HepG2 (cell line): ENCODE measurements around the gene KCTD16. TPM values are rescaled to one million over a fixed set of nuclear protein-coding genes. Genes with fewer than 3 reads are reported as not detected.
A peak's percentile ranks its signal among the peaks of the same experiment; 100 is the strongest.

Experiments
- ATAC-seq: fragments of 200-7000 bp; cut with Tn5 transposase; 3 replicates; pipeline ENCODE4 v1.9.1; 2020; ENCODE audit warnings: mild to moderate bottlenecking, moderate library complexity
- BruUV-seq: library from RNA; stranded (reverse); fragments of 400-500 nt; replicated peaks from 2 replicates; lab custom pipeline; 2021; lab: Mats Ljungman, UMichigan
- CTCF ChIA-PET: fragments of 300-600 bp; formaldehyde crosslinking; extraction: SDS; loops from one replicate; lab custom pipeline; 2021; ENCODE audit warnings: low total read pairs, inconsistent platforms, low intra/inter-chr PET ratio; lab: Yijun Ruan, JAX
- POLR2A ChIA-PET: fragments of 350-600 bp; sonication (Branson Sonifier 250); formaldehyde crosslinking; loops from one replicate; lab custom pipeline; 2020; ENCODE audit warnings: antibody characterized with exemption, inconsistent platforms; lab: Yijun Ruan, JAX
- DNase-seq: peaks from one replicate; pipeline ENCODE4 v3.0.0-alpha.2; 2015; ENCODE audit warnings: low spot score
- FAIRE-seq: peaks from 3 replicates; lab custom pipeline; 2011; peaks lifted over from hg19 to GRCh38; lab: Jason Lieb, UNC
- H2AFZ ChIP-seq: one replicate; pipeline ENCODE4 v1.6.1; 2011; ENCODE audit warnings: low read length, inconsistent platforms
- H3K27ac ChIP-seq: fragments of 300-600 bp; 3 replicates; pipeline ENCODE4 v1.8.0; 2011; ENCODE audit warnings: mixed run types, mild to moderate bottlenecking, mixed read lengths, low read length, inconsistent platforms; ENCODE audit not compliant: insufficient read depth; ENCODE audit errors: extremely low read length
- H3K27me3 ChIP-seq, 2 experiments: fragments of 200-600 bp in 1 of 2; 2 replicates in 1 of 2; 3 replicates in 1 of 2; pipeline versions ENCODE4 v1.6.0 to v1.8.0; 2011; ENCODE audit warnings: low read length in 2 of 2, mild to moderate bottlenecking in 2 of 2, moderate library complexity in 2 of 2, inconsistent platforms in 1 of 2; ENCODE audit not compliant: insufficient read depth in 2 of 2, control insufficient read depth in 1 of 2
- H3K36me3 ChIP-seq, 2 experiments: fragments of 200-600 bp in 1 of 2; replicated peaks in 1 of 2; 2 replicates in 1 of 2; 3 replicates in 1 of 2; pipeline versions ENCODE4 v1.5.1 to v1.8.0; 2011; ENCODE audit warnings: low read length in 2 of 2, inconsistent platforms in 1 of 2; ENCODE audit not compliant: insufficient read depth in 2 of 2, control insufficient read depth in 1 of 2
- H3K4me1 ChIP-seq: 2 replicates; pipeline ENCODE4 v1.5.1; 2012; ENCODE audit warnings: low read length, inconsistent platforms; ENCODE audit not compliant: insufficient read depth
- H3K4me2 ChIP-seq: 2 replicates; pipeline ENCODE4 v1.6.0; 2011; ENCODE audit warnings: low read depth, low read length, inconsistent platforms
- H3K4me3 ChIP-seq, 3 experiments: fragments of 200-600 bp in 1 of 3; sonication (generic), shearing (Covaris generic) in 1 of 3; replicated peaks in 1 of 3; 2 replicates each; pipeline ENCODE4 v1.5.1; 2011 to 2016; ENCODE audit warnings: low read length in 3 of 3, inconsistent platforms in 2 of 3, low read depth in 2 of 3, mild to moderate bottlenecking in 2 of 3, control low read depth in 1 of 3, mixed read lengths in 1 of 3; ENCODE audit not compliant: insufficient read depth in 1 of 3
- H3K79me2 ChIP-seq: one replicate; pipeline ENCODE4 v1.6.1; 2011; ENCODE audit warnings: low read length, inconsistent platforms; ENCODE audit not compliant: insufficient read depth
- H3K9ac ChIP-seq: 2 replicates; pipeline ENCODE4 v1.6.0; 2011; ENCODE audit warnings: mild to moderate bottlenecking, low read depth, low read length, inconsistent platforms; ENCODE audit not compliant: insufficient read depth
- H3K9me3 ChIP-seq: 2 replicates; pipeline ENCODE4 v1.5.1; 2012; ENCODE audit warnings: mild to moderate bottlenecking, low read length
- H4K20me1 ChIP-seq: 2 replicates; pipeline ENCODE4 v1.6.0; 2011; ENCODE audit warnings: inconsistent platforms, mild to moderate bottlenecking, low read length, moderate library complexity; ENCODE audit not compliant: insufficient read depth
- CEBPB ChIP-seq: IDR thresholded peaks from 2 replicates; pipeline ENCODE4 v1.6.1; 2011; ENCODE audit warnings: low read depth, low read length, improper control_type of control experiment, borderline replicate concordance
- DDIT3 ChIP-seq: sonication (generic); formaldehyde crosslinking; IDR thresholded peaks from 2 replicates; pipeline ENCODE4 v1.4.0; 2020; ENCODE audit warnings: mild to moderate bottlenecking, missing genetic modification reagents
- ELF1 ChIP-seq: sonication (generic); formaldehyde crosslinking; IDR thresholded peaks from 2 replicates; pipeline ENCODE4 v1.4.0; 2020; ENCODE audit warnings: missing genetic modification reagents
- MXI1 ChIP-seq: IDR thresholded peaks from 3 replicates; pipeline ENCODE4 v1.6.1; 2012; ENCODE audit warnings: low read depth, low read length, inconsistent platforms, borderline replicate concordance
- MYC ChIP-seq: sonication (generic); formaldehyde crosslinking; IDR thresholded peaks from 2 replicates; pipeline ENCODE4 v1.9.0; 2021; ENCODE audit warnings: missing genetic modification reagents, borderline replicate concordance
- POGZ ChIP-seq: sonication (generic); formaldehyde crosslinking; IDR thresholded peaks from 2 replicates; pipeline ENCODE4 v1.4.0; 2020; ENCODE audit warnings: mild to moderate bottlenecking, missing genetic modification reagents
- TFAP4 ChIP-seq: sonication (generic); IDR thresholded peaks from 2 replicates; pipeline ENCODE4 v1.6.1; 2016; ENCODE audit warnings: low read depth, borderline replicate concordance
- ZBTB10 ChIP-seq: sonication (generic); formaldehyde crosslinking; IDR thresholded peaks from 2 replicates; pipeline ENCODE4 v1.4.0; 2020; ENCODE audit warnings: missing genetic modification reagents, borderline replicate concordance
- ZNF180 ChIP-seq: sonication (generic); formaldehyde crosslinking; IDR thresholded peaks from 2 replicates; pipeline ENCODE4 v1.4.0; 2020; ENCODE audit warnings: low read depth, missing genetic modification reagents, borderline replicate concordance
- ZNF296 ChIP-seq: sonication (generic); formaldehyde crosslinking; conservative IDR thresholded peaks from 2 replicates; pipeline ENCODE4 v1.5.0; 2020; ENCODE audit warnings: mild to moderate bottlenecking, missing genetic modification reagents
- ZNF335 ChIP-seq: sonication (generic); formaldehyde crosslinking; IDR thresholded peaks from 2 replicates; pipeline ENCODE4 v1.4.0; 2020; ENCODE audit warnings: missing genetic modification reagents
- ZNF432 ChIP-seq: sonication (generic); formaldehyde crosslinking; IDR thresholded peaks from 2 replicates; pipeline ENCODE4 v1.5.0; 2020; ENCODE audit warnings: missing genetic modification reagents, mild to moderate bottlenecking, borderline replicate concordance
- ZNF644 ChIP-seq: IDR thresholded peaks from 2 replicates; pipeline ENCODE4 v1.6.1; 2016; ENCODE audit warnings: low read depth
- ZNF788 ChIP-seq: sonication (generic); formaldehyde crosslinking; IDR thresholded peaks from 2 replicates; pipeline ENCODE4 v1.5.0; 2020; ENCODE audit warnings: mild to moderate bottlenecking, missing genetic modification reagents, borderline replicate concordance
- ZSCAN12 ChIP-seq: sonication (generic); formaldehyde crosslinking; IDR thresholded peaks from 2 replicates; pipeline ENCODE4 v1.9.0; 2021; ENCODE audit warnings: mild to moderate bottlenecking, missing genetic modification reagents
- WGBS: methylation state at CpG from one replicate; pipeline ENCODE4 v1.1.6; 2017; ENCODE audit warnings: low lambda C conversion rate; 5-methylcytosine and 5-hydroxymethylcytosine counted together
- in situ Hi-C: cut with HindIII; loops from 2 replicates; pipeline ENCODE4 v1.10.0; 2017; ENCODE audit warnings: low pct_unique_long_range_greater_than_20kb; ENCODE audit not compliant: extremely low pct_ligation_motif_present
- intact Hi-C: fragments of 100-400 bp; cut with micrococcal nuclease; formaldehyde crosslinking; loops from one replicate; pipeline ENCODE4 v1.10.0; 2022; ENCODE audit not compliant: unreplicated experiment
- polyA plus RNA-seq, 8 experiments: library from polyadenylated mRNA; depleted of rRNA in 3 of 8; stranded (reverse) in 7 of 8; unstranded in 1 of 8; fragments of >200 nt; fragmentation: Illumina TruSeq in 4 of 8; extraction: Trizol in 4 of 8; gene quantifications; 2 replicates each; pipeline versions ENCODE4 v1.2.1 to v1.2.3, GENCODE V29; 2011 to 2016; ENCODE audit warnings: low read depth in 4 of 8, missing spikeins in 1 of 8, mixed read lengths in 1 of 8; ENCODE audit not compliant: insufficient read depth in 1 of 8
- total RNA-seq, 5 experiments: library from RNA; depleted of rRNA; stranded (reverse); fragments of >200 nt; fragmentation: Illumina TruSeq; extraction: Trizol; gene quantifications; 2 replicates each; pipeline ENCODE4 v1.2.3, GENCODE V29; 2016; ENCODE audit warnings: low read depth in 1 of 5

Gene KCTD16
- total and polyA plus RNA-seq, 2 of the 13 experiments (the other 11 are each of a cell fraction or from before 2014, with no cell fraction given) = 0.02 to 0.09 TPM

- Histone ChIP-seq H3K9ac (no peak overlapping the region), H4K20me1 (no peaks in the 10 kb centered on the region), H3K4me3 (no peak overlapping the region), H3K4me1 (no peaks in the 10 kb centered on the region), H3K27ac (no peak overlapping the region), H3K27me3 (no peaks in the 10 kb centered on the region), H3K36me3 (no peaks in the 10 kb centered on the region), H3K9me3 (no peaks in the 10 kb centered on the region), H2AFZ (no peak overlapping the region), H3K79me2 (no peaks in the 10 kb centered on the region), H3K4me2 (no peak overlapping the region)
- TF ChIP-seq CEBPB (peak; percentile 24; the same call in 1 of the 2 replicates), MYC (CRISPR knock-in tag) (no peak)
- DNase-seq (no peak), FAIRE-seq (no peak), ATAC-seq (no peak)
- 4% methylated on average over 2 of the region's 2 CpGs for WGBS
- POLR2A ChIA-PET = no interaction called here
- no TSS peak for BruUV-seq
- CTCF ChIA-PET = no interaction called here
- intact Hi-C loops (no loop called here), in situ Hi-C loops (no loop called here)
Observed at GRCh38 chr5:144273232-144274027, 102.8 kb downstream of the KCTD16 start.

GRCh38 chr5:144275329-144275728 lies 104.7 kb downstream of the KCTD16 start:
- H4K20me1 ChIP-seq = no peaks in the 10 kb centered on the region
- CTCF ChIA-PET = no interaction called here
- ATAC-seq (no peak), DNase-seq (no peak), FAIRE-seq (no peak)
- intact Hi-C loops = no loop called here
- H3K4me3 ChIP-seq = no peak overlapping the region
- no peaks in the 10 kb centered on the region for H3K27me3 ChIP-seq
- in situ Hi-C loops = no loop called here
- BruUV-seq = no TSS peak
- H3K36me3 ChIP-seq = no peaks in the 10 kb centered on the region
- H3K9me3 ChIP-seq = no peaks in the 10 kb centered on the region
- no peaks in the 10 kb centered on the region for H3K79me2 ChIP-seq
- no peak overlapping the region for H3K9ac ChIP-seq
- no peaks in the 10 kb centered on the region for H3K4me1 ChIP-seq
- 2% methylated on average over 5 of the region's 5 CpGs for WGBS
- POLR2A ChIA-PET = no interaction called here
- H3K27ac ChIP-seq = no peak overlapping the region
- no peak overlapping the region for H3K4me2 ChIP-seq
- H2AFZ ChIP-seq = no peak overlapping the region
- no peak for TF ChIP-seq ZNF296 (CRISPR knock-in tag)
- no peak for TF ChIP-seq TFAP4
- no peak for TF ChIP-seq ZNF180 (CRISPR knock-in tag)
- no peak for TF ChIP-seq ZSCAN12 (CRISPR knock-in tag)
- TF ChIP-seq POGZ (CRISPR knock-in tag) = no peak
- no peak for TF ChIP-seq ZNF335 (CRISPR knock-in tag)
- no peak for TF ChIP-seq ZNF788 (CRISPR knock-in tag)
- no peak for TF ChIP-seq ZNF432 (CRISPR knock-in tag)
- TF ChIP-seq DDIT3 = no peak
- no peak for TF ChIP-seq ZNF644
- no peak for TF ChIP-seq ELF1 (CRISPR knock-in tag)
- TF ChIP-seq MXI1 = no peak
- no peak for TF ChIP-seq ZBTB10 (CRISPR knock-in tag)
